ENCODE measurements around the gene GBE1. TPM values are rescaled to one million over a fixed set of nuclear protein-coding genes. Genes with fewer than 3 reads are reported as not detected.
"Not testable (repeated sequence)": the region's sequence is repeated elsewhere in the genome, so short reads cannot be mapped to it uniquely, and the experiment has no call there.

Gene GBE1
- total RNA-seq, 2 donors from 2014 or later, result 59.0 to 82.7 TPM

DNA sequence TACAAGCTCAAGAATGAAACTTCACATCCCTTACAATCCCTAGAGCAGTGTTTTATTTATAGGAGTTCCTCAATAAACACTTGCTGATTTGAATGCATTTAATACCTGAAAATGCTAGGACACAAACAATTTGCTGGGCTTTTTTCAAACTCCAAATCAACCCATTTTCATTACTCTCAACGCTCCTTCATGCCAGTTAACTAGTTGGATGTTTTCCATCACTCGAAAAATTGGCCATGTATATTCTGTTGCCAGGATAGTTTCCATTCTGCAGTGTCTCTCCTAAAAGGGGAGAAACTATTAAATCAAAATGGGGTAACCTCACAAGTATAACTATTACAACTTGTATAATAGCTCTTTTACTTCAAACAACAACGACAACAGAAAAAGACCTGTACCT, 1.2 kb downstream of the GBE1 start:
- intact Hi-C loops (cut with DNase I), result no loop called here
- DNase-seq, result no peak

DNA sequence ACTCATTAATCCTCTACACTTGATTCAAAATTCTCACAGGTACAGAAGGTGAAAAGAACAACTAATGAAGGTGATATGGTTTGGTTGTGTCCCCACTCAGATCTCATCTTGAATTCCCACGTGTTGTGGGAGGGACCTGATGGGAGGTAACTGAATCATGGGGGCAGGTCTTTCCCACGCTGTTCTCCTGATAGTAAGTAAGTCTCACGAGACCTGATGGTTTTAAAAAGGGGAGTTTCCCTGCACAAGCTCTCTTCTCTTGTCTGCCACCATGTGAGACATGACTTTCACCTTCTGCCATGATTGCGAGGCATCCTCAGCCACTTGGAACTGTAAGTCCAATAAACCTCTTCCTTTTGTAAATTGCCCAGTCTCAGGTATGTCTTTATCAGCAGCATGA, 2.7 kb downstream of the GBE1 start:
- ATAC-seq; intact Hi-C loops (cut with DNase I); DNase-seq: not testable (repeated sequence)

More for the DNA sequence above, 1.2 kb downstream of the GBE1 start:
- no peak for ATAC-seq

DNA sequence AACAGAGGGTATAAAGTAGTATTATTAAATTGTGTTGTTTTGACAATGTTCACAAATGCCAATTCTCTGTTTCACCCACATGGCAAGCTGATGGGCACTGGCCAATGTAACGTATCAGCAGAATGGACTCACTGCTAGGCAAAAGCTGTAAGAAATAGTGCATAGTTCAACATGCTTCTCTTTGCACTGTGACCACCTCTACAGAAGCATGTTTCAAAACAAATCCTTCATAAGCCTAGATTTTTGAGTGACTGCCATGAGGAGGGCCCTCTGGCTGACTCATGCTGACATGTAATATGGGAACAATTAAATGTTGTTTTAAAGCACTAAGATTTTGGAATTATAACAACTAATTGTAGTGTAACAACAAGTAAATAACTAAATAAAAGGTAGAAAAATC, 3.2 kb downstream of the GBE1 start:
- intact Hi-C loops (cut with DNase I), result no loop called here
- no peak for DNase-seq
- no peak for ATAC-seq

DNA sequence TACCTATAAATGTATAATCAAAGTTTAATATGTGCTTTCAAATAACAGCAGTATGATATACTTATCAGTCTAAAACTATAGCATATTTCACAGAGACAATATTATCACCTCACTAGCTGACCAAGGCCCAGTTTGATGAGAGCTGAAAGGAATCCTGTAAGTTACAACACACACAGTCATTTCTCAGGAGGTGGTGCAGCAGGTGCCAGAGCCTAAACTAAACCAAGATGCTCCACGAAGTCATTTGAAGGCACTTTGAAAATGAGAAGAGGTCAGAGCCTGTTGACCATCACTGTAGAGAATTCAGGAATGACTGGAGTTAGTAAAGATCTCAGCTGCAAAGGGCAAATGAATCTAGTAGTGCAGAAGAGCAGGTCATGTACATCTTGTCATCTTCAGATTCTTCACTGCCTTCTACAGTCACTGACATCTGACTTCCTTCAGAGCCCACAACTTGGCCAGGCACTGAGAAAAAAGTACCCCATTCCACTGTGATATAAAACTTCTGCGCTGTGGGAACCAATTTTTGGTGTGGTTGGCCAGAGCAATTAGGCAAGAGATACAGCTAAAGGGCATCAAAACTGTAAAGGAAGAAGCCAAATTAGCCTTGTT, 7.9 kb downstream of the GBE1 start:
- intact Hi-C loops (cut with DNase I), result loop anchor here in 1 of 2 donors (5.0 kb wide), 1 partner anchor 81 kb away; no protein-coding TSS in a partner anchor
- no peak for DNase-seq
- ATAC-seq, result no peak

DNA sequence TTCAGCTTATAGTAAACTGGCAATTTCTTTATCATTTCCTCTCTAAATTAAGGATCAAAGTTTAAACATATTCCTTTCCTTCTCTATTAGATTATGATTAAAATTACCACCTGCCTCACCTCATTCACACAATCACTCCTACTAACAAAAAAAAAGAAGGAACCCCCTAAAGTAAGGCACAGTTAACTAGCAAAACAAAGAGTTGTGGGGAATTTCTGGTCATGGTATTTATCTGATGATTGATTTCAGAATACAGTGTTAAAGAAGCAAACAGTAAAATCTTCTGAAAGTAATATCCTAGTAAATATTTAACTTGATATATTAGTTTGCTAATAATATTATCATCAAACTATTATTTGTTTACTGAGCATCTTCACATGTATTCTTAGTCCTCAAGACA, 8.8 kb downstream of the GBE1 start:
- ATAC-seq, result no peak

DNA sequence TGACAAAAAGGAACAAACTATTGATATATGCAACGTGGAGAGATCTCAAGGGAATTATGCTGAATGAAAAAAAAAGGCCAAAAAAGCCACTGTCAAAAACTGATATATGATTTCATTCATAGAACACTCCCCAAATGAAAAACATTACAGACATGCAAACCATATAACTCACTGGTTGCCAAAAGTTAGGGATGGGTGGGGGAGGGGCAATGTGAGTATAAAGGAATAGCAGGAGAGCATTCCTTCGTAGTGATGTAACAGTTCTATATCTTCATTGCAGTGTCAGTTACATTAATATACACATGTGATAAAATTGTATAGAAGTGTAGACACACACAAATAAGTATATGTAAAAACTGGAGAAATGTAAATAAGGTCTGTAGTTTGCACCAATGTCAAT, 12.2 kb downstream of the GBE1 start:
- DNase-seq (no peak), ATAC-seq (no peak)
- intact Hi-C loops (cut with DNase I), result no loop called here

More for the DNA sequence above, 8.8 kb downstream of the GBE1 start:
- intact Hi-C loops (cut with DNase I), result loop anchor here in 1 of 2 donors (5.0 kb wide), 1 partner anchor 80 kb away; no protein-coding TSS in a partner anchor
- no peak for DNase-seq

DNA sequence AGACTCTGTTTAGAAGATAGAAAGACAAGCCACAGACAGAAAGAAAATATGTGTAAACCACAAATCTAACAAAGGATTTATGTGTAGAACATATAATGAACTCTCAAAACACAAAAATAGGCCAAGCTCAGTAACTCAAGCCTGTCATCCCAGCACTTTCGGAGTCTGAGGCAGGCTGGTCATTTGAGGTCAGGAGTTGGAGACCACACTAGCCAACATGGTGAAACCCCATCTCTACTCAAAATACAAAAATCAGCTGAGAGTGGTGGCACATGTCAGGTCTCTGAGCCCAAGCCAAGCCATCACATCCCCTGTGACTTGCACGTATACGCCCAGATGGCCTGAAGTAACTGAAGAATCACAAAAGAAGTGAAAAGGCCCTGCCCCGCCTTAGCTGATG, 14.2 kb downstream of the GBE1 start:
- ATAC-seq; DNase-seq; intact Hi-C loops (cut with DNase I): not testable (repeated sequence)

DNA sequence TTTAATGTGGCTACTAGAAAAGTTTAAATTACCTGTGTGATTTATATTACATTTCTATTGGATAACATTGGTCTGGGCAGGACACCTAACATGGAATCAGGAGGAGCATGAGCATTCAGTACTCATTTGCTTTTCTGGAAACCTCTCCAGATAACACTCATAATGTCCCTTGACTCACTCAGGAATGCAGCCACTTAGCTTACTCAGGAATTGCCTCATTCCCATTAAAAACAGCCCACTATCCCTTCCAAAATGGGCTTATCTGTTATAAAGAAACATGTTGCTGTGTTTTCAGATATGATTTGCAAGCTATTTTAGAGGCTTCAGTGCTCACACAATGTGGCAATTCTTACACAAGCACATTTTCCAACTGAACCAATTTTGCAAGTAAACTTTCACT, 17.1 kb downstream of the GBE1 start:
- ATAC-seq (peak; percentile 81 to 93), DNase-seq (no peak)
- intact Hi-C loops (cut with DNase I), result no loop called here

DNA sequence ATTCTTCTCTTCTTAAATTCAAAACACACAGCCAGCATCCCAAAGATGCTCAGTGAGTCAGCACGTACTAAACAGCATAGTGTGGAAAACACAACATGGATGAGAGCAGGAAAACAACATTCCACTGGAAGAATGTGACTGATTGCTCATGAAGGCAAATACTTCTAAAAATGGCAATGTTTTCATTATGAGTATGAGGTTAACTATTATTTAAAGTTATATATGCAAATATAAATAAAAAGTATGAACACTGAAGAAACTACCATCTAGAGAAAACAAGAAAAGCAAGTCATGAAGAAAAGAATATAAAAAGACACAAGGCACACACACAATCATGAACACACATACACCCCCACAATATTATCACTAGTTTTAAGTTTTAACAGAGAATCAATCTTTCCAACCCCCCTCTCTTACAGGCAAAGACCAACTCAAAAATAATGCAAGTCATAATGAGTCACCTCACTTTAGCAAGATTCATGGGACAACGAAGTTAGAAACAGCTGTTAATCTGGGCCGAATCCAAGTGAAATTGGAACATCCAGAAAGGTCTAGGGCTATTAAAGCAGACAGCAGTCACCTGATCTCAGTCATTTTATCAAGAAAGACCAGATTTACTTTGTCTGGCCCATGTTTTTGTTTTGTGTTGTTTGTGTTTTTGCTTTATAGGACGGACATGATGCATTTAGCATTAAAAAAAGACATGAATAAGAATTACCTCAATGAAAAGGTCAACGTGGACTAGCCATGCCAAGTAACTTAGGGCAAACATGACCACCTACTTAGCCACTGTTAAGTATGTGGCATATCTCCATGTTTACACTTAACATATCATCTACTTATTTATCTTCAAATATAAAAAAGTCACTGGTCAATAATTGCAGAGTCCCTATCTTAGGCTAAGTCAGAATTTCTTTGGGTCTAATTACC, 18.1 kb downstream of the GBE1 start:
- peak; percentile 31 to 85 for ATAC-seq
- intact Hi-C loops (cut with DNase I), result no loop called here
- no peak for DNase-seq

DNA sequence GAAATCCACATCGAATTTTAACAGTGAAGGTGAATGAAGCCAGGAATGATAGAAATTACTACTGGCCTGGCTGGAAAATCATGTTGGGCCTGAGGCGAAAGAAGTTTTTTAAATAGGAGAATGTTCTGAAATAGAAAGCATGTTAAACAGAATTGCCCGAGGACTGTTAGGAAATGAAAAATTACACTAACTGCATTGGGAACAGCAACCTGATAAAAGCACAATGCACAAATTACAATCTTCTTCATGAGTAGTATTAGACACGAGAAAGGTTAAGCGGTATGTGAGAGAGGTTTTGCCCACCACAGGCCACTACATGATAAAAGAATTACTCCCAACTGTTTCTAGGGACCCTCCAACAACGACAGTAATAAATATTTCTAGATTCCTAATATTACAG, 18.9 kb downstream of the GBE1 start:
- no peak for DNase-seq
- intact Hi-C loops (cut with DNase I), result no loop called here
- no peak for ATAC-seq

DNA sequence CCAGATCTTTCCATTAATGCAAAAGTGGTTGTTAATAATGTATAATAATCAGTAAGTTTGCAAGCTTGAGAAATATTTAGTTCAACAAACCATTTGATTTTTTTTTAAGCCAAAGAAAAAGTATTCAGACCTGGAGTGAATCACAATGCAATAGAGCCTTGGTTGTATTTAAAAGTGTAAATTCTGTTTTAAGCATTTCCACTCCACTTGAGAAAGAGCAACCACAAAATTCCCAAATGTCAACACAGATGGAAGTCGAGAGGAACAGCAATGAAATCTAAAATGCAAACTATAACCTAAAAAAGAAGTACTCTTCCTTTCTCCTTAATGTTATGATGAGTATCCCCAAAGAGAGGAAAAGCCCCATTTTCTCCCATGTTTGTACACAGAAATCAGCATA, 20.2 kb downstream of the GBE1 start:
- intact Hi-C loops (cut with DNase I), result no loop called here
- ATAC-seq (no peak), DNase-seq (no peak)

DNA sequence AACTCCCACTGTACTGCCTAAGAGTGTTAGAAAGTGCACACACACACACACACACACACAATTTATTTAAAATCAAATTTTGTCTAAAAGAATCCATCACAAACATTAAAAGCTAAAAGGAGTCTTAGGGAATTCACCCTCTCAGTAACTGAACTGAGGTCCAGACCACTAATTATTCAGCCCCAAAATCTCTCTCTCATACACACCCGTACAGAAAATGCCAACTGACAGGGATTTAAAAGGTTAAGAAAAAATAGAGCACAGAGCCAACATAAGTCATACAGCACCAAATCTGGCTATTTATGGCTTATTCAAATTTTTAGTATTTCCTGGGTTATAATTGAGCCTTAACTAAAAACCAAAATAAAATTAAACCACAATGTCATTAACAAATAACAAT, 20.7 kb downstream of the GBE1 start:
- intact Hi-C loops (cut with DNase I), result no loop called here
- DNase-seq, result no peak

DNA sequence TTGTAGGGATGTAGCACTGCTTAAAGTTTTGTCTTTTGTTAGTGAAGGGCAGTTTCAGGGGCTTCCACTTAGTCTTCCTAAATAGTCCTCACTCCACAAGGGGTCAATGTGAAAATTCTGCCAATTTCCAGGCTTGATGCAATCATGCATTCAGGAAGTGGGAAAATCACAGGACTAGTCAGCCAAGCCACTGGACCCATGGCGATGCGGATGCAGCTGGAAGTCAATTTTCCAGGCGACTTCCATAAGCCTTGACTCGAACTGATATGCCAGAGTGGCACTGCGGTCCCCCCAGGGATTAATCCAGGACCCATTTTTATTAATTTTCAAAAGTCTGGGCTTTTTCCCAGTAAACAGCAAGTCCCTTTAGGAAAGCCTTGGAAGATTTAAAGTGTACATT, 26.1 kb downstream of the GBE1 start:
- intact Hi-C loops (cut with DNase I), result no loop called here
- no peak for ATAC-seq
- DNase-seq, result no peak

More for the DNA sequence above, 20.7 kb downstream of the GBE1 start:
- ATAC-seq, result no peak

DNA sequence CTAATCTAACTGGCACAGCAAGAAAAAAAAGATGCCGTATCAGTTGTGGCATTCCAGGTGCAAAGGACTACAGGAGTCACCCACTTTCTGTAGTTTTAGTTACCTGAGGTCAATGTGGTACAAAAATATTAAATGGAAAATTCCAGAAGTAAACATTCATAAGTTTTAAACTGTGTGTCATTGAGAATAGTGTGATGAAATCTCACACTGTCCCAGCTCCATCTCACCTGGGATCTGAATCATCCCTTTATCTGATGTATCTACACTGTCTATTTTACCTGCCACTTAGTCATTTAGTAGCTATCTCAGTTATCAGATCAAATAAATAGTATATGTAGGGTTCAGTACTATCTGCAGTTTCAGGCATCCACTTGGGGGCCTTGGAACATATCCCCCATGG, 26.7 kb downstream of the GBE1 start:
- ATAC-seq (no peak), DNase-seq (no peak)
- intact Hi-C loops (cut with DNase I), result no loop called here

DNA sequence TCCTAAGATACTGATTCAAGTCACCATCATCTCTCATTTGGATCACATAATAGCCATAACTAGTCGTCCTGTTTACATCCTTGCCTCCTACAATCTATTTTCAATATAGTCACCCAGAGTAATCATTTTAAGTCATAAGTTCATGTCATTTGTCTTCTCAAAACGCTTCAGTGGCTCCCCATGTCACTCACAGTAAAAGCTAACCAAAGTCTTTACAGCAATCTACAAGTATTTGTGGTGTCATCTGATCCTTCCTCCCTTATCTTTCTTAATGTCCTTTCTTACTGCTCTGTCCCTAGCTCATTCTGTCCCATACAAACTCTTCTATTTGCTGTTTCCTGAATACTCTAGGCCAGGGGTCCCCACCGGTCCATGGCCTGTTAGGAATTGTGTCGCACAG, 28.8 kb downstream of the GBE1 start:
- intact Hi-C loops (cut with DNase I), result no loop called here
- DNase-seq (no peak), ATAC-seq (no peak)

DNA sequence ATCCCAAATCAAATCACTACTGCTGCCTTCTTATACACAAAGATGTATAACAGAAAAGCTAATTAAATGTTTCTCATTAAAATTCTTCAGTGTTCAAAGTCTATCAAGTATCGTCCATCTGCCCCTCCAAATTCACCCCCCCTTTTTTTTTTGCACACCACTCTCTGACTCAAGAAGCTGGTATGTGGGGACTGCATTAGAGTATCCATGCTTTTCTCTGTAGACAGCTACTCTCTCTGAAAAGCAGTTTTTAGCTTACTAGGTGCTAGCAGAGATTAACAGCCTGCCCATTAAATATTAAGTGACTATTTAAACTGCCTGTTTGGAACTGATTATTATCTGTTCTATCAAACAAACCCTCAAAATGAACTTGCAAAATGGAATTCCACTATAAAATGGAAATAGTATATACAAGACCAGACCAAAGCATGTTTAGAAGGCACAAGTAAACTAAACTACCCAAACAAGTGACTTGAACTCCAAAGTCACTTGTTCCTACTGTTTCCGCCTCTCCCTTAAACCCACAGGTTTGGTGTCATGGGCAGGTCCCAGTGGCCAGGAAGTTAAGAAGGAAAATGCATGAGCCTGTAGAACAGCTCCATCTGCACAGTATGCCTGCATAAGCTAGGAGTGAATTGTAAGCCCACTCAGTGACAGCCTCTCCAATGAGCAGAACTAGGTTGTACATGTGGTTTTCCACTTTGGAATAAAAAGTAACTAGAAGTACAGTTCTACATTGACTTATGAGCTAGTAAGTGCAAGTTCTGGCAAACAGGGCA, 32.5 kb downstream of the GBE1 start:
- ATAC-seq (peak in 1 of 2 donors; percentile 52), DNase-seq (no peak)
- intact Hi-C loops (cut with DNase I), result no loop called here

DNA sequence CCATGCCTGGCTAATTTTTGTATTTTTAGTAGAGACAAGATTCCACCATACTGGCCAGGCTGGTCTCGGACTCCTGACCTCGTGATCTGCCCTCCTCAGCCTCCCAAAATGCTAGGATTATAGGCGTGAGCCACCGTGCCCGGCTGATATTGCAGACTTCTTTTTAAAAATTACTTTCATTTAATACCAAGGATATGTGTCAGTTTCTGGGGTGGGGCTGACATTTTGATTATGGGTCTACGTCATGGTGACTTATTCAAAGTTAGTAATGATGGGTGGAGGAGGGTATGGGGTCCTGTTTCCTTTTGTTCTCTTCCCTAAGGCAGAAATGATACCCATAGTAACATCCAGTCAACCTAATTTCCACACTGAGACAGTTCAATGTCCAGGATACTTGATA, 34.7 kb downstream of the GBE1 start:
- intact Hi-C loops (cut with DNase I), result no loop called here
- DNase-seq, result no peak
- no peak for ATAC-seq

DNA sequence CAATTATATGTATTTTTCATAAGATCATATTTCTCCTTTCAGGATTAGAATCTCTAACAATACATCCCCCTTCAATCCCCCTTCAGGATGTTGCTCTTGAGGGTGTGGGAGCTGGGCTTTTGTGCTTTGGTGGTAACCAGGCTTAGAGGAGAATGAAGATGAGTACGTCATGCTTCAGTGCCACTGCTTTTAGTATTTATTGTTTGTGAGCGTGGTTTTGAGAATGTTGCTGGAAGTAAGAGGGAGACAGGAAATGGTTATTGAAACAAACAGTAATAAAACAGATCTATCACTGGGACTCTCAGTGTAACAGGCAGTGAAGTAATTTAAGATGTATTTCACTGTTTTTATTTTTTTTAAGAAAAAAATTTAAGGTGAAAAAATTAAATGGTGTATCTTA, 35.3 kb downstream of the GBE1 start:
- ATAC-seq (no peak), DNase-seq (no peak)
- intact Hi-C loops (cut with DNase I), result no loop called here

DNA sequence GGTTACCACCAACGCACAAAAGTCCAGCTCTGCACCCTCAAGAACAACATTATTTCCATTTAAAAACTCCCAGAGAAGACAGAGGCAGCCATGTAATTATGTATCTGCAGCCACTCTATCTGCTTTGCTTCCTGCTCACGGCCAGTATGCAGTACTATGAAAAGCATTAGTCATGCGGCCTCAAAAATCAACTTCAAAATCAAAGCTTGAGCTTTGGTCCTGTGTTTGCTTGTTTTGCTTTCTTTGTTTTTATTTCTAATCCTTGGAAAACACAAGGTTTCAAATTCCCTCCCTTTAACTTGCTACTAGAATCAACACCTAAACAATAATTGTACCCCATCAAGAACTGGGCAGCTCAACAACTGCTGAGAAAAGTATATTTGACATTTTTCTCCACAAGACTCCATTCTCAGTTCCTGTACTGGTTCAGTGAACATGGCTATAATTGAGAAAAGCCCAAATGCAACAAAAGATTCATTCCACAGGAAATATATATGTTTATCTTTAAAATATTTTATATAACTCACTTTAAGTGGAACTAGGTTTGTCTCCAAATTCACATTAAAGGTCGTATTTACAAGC, 37.6 kb downstream of the GBE1 start:
- ATAC-seq (peak; percentile 47 to 76), DNase-seq (no peak)
- intact Hi-C loops (cut with DNase I), result no loop called here

Data from left cardiac atrium (tissue), 4 donors.